ENCODE measurements around the gene ANKRD34A.
"Not testable (repeated sequence)": the region's sequence is repeated elsewhere in the genome, so short reads cannot be mapped to it uniquely, and the experiment has no call there.

The ANKRD34A gene

DNA sequence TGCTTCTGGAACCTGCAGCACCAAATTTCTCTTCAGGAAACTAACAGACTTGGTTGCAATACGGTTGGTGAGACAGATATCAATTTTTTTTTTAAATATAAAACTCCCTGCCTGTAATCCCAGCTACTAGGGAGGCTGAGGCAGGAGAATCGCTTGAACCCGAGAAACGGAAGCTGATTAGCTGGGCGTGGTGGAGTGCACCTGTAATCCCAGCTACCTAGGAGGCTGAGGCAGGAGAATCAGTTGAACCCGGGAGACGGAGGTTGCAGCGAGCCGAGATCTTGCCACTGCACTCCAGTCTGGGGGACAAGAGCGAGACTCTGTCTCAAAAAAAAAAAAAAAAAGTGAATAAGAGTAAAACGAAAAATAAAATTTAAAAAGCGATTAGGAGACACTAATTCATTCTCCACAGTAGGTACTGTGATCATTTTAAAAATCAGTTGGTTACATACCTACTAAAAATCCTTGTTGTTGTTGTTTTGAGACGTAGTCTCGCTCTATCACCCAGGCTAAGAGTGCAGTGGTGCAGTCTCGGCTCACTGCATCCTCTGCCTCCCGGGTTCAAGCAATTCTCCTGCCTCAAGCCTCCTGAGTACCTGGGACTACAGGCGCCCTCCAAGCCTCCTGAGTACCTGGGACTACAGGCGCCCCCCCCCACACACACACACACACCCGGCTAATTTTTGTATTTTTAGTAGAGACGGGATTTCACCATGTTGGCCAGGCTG is 36.3 kb downstream of the ANKRD34A start:
- no peak for DNase-seq
- Histone ChIP-seq H3K4me3 (ENCODE audit: low read depth, low read length) (peak overlapping the region; percentile 74), H3K27ac (peak overlapping the region; percentile 87), H3K27me3 (replicated peaks) (no peaks in the 10 kb centered on the region), H3K36me3 (replicated peaks) (peaks cover 15% of the 10 kb centered on the region)
- TF ChIP-seq, protein P1, sequence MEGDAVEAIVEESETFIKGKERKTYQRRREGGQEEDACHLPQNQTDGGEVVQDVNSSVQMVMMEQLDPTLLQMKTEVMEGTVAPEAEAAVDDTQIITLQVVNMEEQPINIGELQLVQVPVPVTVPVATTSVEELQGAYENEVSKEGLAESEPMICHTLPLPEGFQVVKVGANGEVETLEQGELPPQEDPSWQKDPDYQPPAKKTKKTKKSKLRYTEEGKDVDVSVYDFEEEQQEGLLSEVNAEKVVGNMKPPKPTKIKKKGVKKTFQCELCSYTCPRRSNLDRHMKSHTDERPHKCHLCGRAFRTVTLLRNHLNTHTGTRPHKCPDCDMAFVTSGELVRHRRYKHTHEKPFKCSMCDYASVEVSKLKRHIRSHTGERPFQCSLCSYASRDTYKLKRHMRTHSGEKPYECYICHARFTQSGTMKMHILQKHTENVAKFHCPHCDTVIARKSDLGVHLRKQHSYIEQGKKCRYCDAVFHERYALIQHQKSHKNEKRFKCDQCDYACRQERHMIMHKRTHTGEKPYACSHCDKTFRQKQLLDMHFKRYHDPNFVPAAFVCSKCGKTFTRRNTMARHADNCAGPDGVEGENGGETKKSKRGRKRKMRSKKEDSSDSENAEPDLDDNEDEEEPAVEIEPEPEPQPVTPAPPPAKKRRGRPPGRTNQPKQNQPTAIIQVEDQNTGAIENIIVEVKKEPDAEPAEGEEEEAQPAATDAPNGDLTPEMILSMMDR (IDR thresholded peaks at IDR 0.05; ENCODE audit: low read depth, low read length, missing control alignments) = no peak
- in situ Hi-C loops (cut with HindIII; ENCODE audit: low pct_ligation_motif_present, low sequenced_read_pairs) = no loop called here

DNA sequence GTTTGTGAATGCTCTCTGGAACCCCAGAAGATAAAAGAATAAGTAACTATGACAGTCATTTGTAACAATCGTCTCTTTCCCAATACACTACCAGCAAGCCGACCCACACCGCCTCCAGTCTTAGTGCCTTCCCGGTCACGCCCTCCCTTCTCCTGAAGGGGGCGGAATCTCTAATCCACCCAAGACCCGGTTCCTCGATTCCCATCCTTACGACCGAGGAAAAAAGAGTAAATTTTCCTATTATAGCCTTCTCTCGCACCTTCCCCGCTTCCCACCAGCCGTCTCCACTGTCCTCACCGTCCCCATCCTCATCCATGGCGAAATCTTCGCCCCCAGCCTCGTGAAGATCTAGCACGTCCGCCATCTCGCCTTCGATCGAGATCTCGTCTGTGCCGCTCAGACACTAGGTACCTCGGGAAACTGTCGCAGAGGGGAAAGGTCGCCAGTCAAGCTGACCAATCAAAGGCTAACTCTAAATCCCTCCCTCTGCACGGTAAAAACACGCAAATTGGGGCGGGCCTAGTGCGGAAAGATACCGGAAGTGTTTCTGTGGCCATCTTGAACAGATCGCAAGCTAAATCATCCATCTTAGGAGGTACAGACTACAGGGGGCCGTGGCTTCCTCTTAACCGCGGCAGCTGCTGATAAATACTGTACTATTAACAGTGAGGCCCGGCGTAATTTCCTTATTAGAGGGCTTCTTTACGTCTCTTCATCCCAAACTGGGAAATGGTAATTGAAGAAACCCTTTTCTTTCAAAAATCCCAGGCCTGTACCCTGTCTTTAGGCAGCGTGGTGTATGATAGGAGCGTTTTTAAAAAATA is 37.1 kb downstream of the ANKRD34A start, which contains the start of gene RBM8A:
Gene RBM8A, minus strand, starts transcription at position 422 of the 824 bp plus-strand sequence. Its CDS starts 58 bp downstream, at position 364.
- DNase-seq = peak; percentile 98
- Histone ChIP-seq H3K27ac (peak within 1 kb of the TSS; percentile 87), H3K36me3 (replicated peaks) (peaks cover 11% of the 10 kb centered on the region), H3K4me3 (ENCODE audit: low read depth, low read length) (peak within 1 kb of the TSS; percentile 74), H3K27me3 (replicated peaks) (no peaks in the 10 kb centered on the region)
- in situ Hi-C loops (cut with HindIII; ENCODE audit: low pct_ligation_motif_present, low sequenced_read_pairs) = no loop called here
- TF ChIP-seq, protein P1 (IDR thresholded peaks at IDR 0.05; ENCODE audit: low read depth, low read length, missing control alignments) = peak; percentile 79

DNA sequence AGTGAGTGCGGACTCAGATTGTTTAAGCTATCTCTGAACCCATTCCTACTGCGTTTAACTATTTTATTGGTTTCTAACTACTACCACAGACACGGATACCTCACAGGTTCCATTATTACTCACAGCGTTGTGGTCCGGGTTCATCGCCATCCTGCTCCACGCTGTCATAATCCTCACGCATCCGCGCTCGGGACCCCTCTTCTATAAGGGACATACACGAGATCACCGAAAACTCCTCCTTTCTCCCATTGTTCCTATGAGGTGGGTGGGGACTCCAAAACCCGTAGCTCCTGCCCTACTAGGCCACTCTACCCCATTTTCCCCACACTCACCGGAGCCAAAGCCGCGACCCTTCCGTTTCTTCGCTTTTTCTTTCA is 37.7 kb downstream of the ANKRD34A start:
- in situ Hi-C loops (cut with HindIII; ENCODE audit: low pct_ligation_motif_present, low sequenced_read_pairs) = no loop called here
- H3K36me3 ChIP-seq (replicated peaks) = peaks cover 9% of the 10 kb centered on the region
- no peaks in the 10 kb centered on the region for H3K27me3 ChIP-seq (replicated peaks)
- TF ChIP-seq, protein P1 (IDR thresholded peaks at IDR 0.05; ENCODE audit: low read depth, low read length, missing control alignments) = no peak
- peak overlapping the region; percentile 74 for H3K4me3 ChIP-seq (ENCODE audit: low read depth, low read length)
- DNase-seq = peak; percentile 9
- H3K27ac ChIP-seq = peak overlapping the region; percentile 87

DNA sequence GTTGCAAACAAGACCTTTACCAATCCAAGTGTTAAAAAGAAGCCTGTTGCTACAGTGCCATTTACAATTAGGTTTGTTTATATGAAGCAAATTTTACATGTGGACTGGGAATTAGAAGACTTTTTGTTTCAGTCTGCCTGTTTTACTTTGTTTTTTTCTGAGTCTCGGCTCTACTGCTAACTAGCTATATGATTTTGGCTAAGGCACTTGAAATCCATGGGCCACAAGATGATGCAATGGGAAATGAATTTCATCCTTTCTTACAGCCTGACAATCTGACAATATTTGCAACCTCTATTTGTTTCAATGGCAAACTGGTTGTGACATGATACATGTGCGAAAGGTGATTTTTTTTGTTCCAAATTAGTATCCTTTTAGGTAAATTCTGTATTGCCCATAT is 42.1 kb downstream of the ANKRD34A start:
- H3K4me3 ChIP-seq (ENCODE audit: low read depth, low read length) = no peak overlapping the region
- no peak for DNase-seq
- TF ChIP-seq, protein P1 (IDR thresholded peaks at IDR 0.05; ENCODE audit: low read depth, low read length, missing control alignments) = no peak
- in situ Hi-C loops (cut with HindIII; ENCODE audit: low pct_ligation_motif_present, low sequenced_read_pairs) = no loop called here
- peaks cover 9% of the 10 kb centered on the region for H3K36me3 ChIP-seq (replicated peaks)
- no peak overlapping the region for H3K27ac ChIP-seq
- no peaks in the 10 kb centered on the region for H3K27me3 ChIP-seq (replicated peaks)

DNA sequence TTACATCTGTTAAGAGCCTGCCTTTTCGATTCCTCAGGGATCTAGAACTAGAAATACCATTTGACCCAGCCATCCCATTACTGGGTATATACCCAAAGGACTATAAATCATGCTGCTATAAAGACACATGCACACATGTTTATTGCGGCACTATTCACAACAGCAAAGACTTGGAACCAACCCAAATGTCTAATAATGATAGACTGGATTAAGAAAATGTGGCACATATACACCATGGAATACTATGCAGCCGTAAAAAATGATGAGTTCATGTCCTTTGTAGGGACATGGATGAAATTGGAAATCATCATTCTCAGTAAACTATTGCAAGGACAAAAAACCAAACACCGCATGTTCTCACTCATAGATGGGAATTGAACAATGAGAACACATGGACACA is 44.1 kb downstream of the ANKRD34A start:
- H3K4me3 ChIP-seq (ENCODE audit: low read depth, low read length); in situ Hi-C loops (cut with HindIII; ENCODE audit: low pct_ligation_motif_present, low sequenced_read_pairs); H3K27ac ChIP-seq; H3K36me3 ChIP-seq (replicated peaks); DNase-seq; H3K27me3 ChIP-seq (replicated peaks): not testable (repeated sequence)

Data from brain microvascular endothelial cell (primary cell).